Testis (tissue), 2 donors: ENCODE results near the gene SRPK3.

Experiments
- CTCF ChIP-seq, 3 experiments: fragments of 450-650 bp in 2 of 3; fragments of 200-600 bp in 1 of 3; sonication (generic) in 1 of 3; IDR thresholded peaks; one replicate each; pipeline ENCODE4 v1.5.1; 2016 to 2019; ENCODE audit warnings: antibody characterized with exemption in 3 of 3, mild to moderate bottlenecking in 2 of 3, moderate library complexity in 1 of 3
- POLR2A ChIP-seq: fragments of 450-650 bp; IDR thresholded peaks from one replicate; pipeline ENCODE4 v1.6.1; 2017; ENCODE audit warnings: antibody characterized with exemption, mild to moderate bottlenecking, moderate library complexity

DNA sequence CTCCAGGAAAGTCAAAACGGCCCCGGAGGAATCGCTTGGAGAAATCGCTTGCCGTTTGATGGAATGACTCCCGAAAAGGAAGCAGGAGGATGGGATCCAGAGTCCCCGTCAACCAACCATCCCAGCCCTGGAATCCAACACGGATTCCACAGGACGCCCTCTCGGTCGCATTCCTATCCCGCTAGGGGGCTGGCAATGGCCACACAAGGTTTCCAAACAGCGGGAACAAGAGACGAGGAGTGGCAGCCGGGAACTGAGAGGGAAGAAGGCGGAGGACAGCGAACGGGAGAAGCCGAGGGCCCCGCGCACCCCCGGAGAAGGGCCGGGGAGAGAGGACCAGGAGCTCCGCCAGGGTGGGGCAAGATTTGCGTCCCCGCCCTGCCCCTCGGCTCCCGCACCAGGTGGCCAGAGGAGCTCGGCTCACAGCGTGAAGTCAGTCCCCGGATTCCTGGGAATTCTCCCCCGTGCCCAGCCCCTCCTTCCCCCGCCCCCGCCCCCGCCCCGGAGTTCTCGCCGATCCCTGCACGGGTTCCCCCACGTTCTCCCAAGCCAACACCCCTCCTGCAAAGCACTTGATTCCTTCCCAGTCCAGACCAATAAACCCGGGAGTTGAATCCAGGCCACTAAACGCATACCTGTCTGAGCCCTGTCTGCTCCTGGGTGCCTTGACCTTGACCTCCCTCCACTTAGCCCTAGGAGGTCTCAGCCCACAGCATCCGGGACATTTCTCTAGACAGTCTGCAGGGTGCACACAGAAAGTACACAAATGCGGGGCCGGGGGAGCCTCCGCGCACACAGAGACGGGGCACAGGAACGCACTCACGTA is 48.1 kb downstream of the SRPK3 start:
- TF ChIP-seq CTCF (IDR thresholded peaks at IDR 0.05) (no peak), POLR2A (no peak)
